ENCODE measurements around the gene DOCK3. TPM values are rescaled to one million over a fixed set of nuclear protein-coding genes. Genes with fewer than 3 reads are reported as not detected.

Gene DOCK3
- total RNA-seq, 1 experiment from 2014 or later, result 5.6 TPM

- TF ChIP-seq TEAD1 (CRISPR knock-in tag; IDR thresholded peaks at IDR 0.05) (0 out of 2 replicates have a peak, but pooled peaks have one; percentile 17), TP53 (CRISPR knock-in tag; IDR thresholded peaks at IDR 0.05) (peak; percentile 71; the same call in 1 of the 2 replicates), FOXP1 (CRISPR knock-in tag; IDR thresholded peaks at IDR 0.05; ENCODE audit: borderline replicate concordance) (peak; percentile 2; the same call in 1 of the 2 replicates), JUN (CRISPR knock-in tag; IDR thresholded peaks at IDR 0.05) (peak; percentile 80; the same call in 1 of the 2 replicates), ZNF121 (CRISPR knock-in tag; IDR thresholded peaks at IDR 0.05) (no peak), NFATC4 (CRISPR knock-in tag; IDR thresholded peaks at IDR 0.05) (no peak), CREM (CRISPR knock-in tag; IDR thresholded peaks at IDR 0.05) (0 out of 2 replicates have a peak, but pooled peaks have one; percentile 2), NR3C1 (CRISPR knock-in tag; conservative IDR thresholded peaks at IDR 0.05; ENCODE audit: low read depth) (0 out of 2 replicates have a peak, but pooled peaks have one; percentile 54), ELF4 (CRISPR knock-in tag; IDR thresholded peaks at IDR 0.05; ENCODE audit: low read depth) (no peak), ZBTB21 (CRISPR knock-in tag; IDR thresholded peaks at IDR 0.05; ENCODE audit: borderline replicate concordance) (peak; percentile 37; the same call in 1 of the 2 replicates), KAT7 (CRISPR knock-in tag; IDR thresholded peaks at IDR 0.05; ENCODE audit: borderline replicate concordance) (no peak)
Observed at GRCh38 chr3:51391566-51392354, 717.0 kb downstream of the DOCK3 start (continued).

- H3K9me3 Mint-ChIP-seq, result no peaks in the 10 kb centered on the region
- peak overlapping the region; percentile 76 for H3K4me3 Mint-ChIP-seq
- ChIA-PET CTCF (interaction anchor here (0.7 to 1.7 kb wide), 4 partner anchors 42 to 777 kb away, joined by 3 to 5 read pairs (median 4); partner anchors contain the start of gene DCAF1), POLR2A (no interaction called here)
- H3K27me3 Mint-ChIP-seq (ENCODE audit: low read depth), result no peaks in the 10 kb centered on the region
- ATAC-seq, result no peak
- TF ChIP-seq CREB1 (CRISPR knock-in tag; IDR thresholded peaks at IDR 0.05), result no peak
- 0 out of 2 replicates have a peak, but pooled peaks have one; percentile 11 for TF ChIP-seq ZNF232 (CRISPR knock-in tag; IDR thresholded peaks at IDR 0.05)
- H3K36me3 Mint-ChIP-seq, result peaks cover 67% of the 10 kb centered on the region
- H3K4me1 Mint-ChIP-seq, result peaks cover 45% of the 10 kb centered on the region
- peak overlapping the region; percentile 60; the same call in 1 of the 2 replicates for H3K27ac Mint-ChIP-seq
- no peak for DNase-seq (ENCODE audit: low spot score)
Observed at GRCh38 chr3:51392355-51393133, 717.8 kb downstream of the DOCK3 start.

- no peaks in the 10 kb centered on the region for H3K9me3 Mint-ChIP-seq
- no peak overlapping the region; the same call in 1 of the 2 replicates for H3K27ac Mint-ChIP-seq
- CTCF ChIA-PET, result interaction anchor here (0.9 kb wide), 1 partner anchor 42 kb away, joined by 3 read pairs; no protein-coding TSS in a partner anchor
- ATAC-seq (no peak), DNase-seq (ENCODE audit: low spot score) (no peak)
- H3K4me3 Mint-ChIP-seq, result peak overlapping the region; percentile 76
- POLR2A ChIA-PET, result interaction anchor here (0.9 kb wide), 1 partner anchor 107 kb away, joined by 4 read pairs; the partner anchor contains the start of gene DCAF1
- peaks cover 40% of the 10 kb centered on the region for H3K4me1 Mint-ChIP-seq
- H3K36me3 Mint-ChIP-seq, result peaks cover 62% of the 10 kb centered on the region
- H3K27me3 Mint-ChIP-seq (ENCODE audit: low read depth), result no peaks in the 10 kb centered on the region
- TF ChIP-seq ZNF232 (CRISPR knock-in tag; IDR thresholded peaks at IDR 0.05), result no peak
- TF ChIP-seq MYBL2 (CRISPR knock-in tag; IDR thresholded peaks at IDR 0.05), result no peak
- TF ChIP-seq IRF2 (CRISPR knock-in tag; IDR thresholded peaks at IDR 0.05; ENCODE audit: borderline replicate concordance, low read depth), result no peak
- no peak for TF ChIP-seq AFF4 (CRISPR knock-in tag; IDR thresholded peaks at IDR 0.05; ENCODE audit: borderline replicate concordance)
- TF ChIP-seq CREM (CRISPR knock-in tag; IDR thresholded peaks at IDR 0.05), result no peak
- TF ChIP-seq ZBTB21 (CRISPR knock-in tag; IDR thresholded peaks at IDR 0.05; ENCODE audit: borderline replicate concordance), result no peak
- TF ChIP-seq ZNF396 (CRISPR knock-in tag; IDR thresholded peaks at IDR 0.05; ENCODE audit: borderline replicate concordance), result no peak
- TF ChIP-seq EMX1 (CRISPR knock-in tag; IDR thresholded peaks at IDR 0.05), result no peak
- no peak for TF ChIP-seq PRRX2 (CRISPR knock-in tag; IDR thresholded peaks at IDR 0.05)
- no peak for TF ChIP-seq USF1 (CRISPR knock-in tag; IDR thresholded peaks at IDR 0.05)
- no peak for TF ChIP-seq NFATC4 (CRISPR knock-in tag; IDR thresholded peaks at IDR 0.05)
- no peak for TF ChIP-seq HMGXB4 (CRISPR knock-in tag; IDR thresholded peaks at IDR 0.05)
- TF ChIP-seq ZNF671 (CRISPR knock-in tag; IDR thresholded peaks at IDR 0.05), result no peak
- TF ChIP-seq SMAD3 (CRISPR knock-in tag; IDR thresholded peaks at IDR 0.05; ENCODE audit: borderline replicate concordance), result no peak
Observed at GRCh38 chr3:51393134-51393495, 718.4 kb downstream of the DOCK3 start.

Data from WTC11 (cell line).